Mammary epithelial cell (primary cell): ENCODE measurements around the gene DENND1A.

Source experiments
- CTCF ChIP-seq, 2 donors: IDR thresholded peaks in 1 of 2; conservative IDR thresholded peaks in 1 of 2; 2 replicates each; pipeline ENCODE4 v1.5.1; 2011 to 2012; ENCODE audit warnings: inconsistent platforms in 2 of 2, low read length in 2 of 2, mild to moderate bottlenecking in 2 of 2, control low read depth in 1 of 2, low read depth in 1 of 2; ENCODE audit not compliant: insufficient read depth in 1 of 2; ENCODE audit errors: extremely low read depth in 1 of 2
- EZH2 ChIP-seq: IDR thresholded peaks from 2 replicates; pipeline ENCODE4 v1.6.1; 2012; ENCODE audit warnings: low read length, inconsistent platforms, borderline replicate concordance

- TF ChIP-seq CTCF (conservative IDR thresholded peaks at IDR 0.05 in 1 of 2, IDR thresholded peaks at IDR 0.05 in 1 of 2; ENCODE audit: extremely low read depth in 1 of 2, insufficient read depth in 1 of 2, low read depth in 1 of 2, low read length in 2 of 2) = no peak
- TF ChIP-seq EZH2 = no peak
Observed at GRCh38 chr9:123471843-123472570, 457.9 kb downstream of the DENND1A start.
